Epithelial cell of proximal tubule (primary cell): Measurements from ENCODE around the gene KCNJ11. TPM values are rescaled to one million over a fixed set of nuclear protein-coding genes. Genes with fewer than 3 reads are reported as not detected.

Experiments used
- DNase-seq: peaks from one replicate; pipeline ENCODE4 v3.0.0-alpha.2; 2011; ENCODE audit warnings: low read depth
- H3K4me3 ChIP-seq: 2 replicates; pipeline ENCODE4 v1.5.1; 2011; ENCODE audit warnings: low read depth, mild to moderate bottlenecking, low read length
- total RNA-seq: library from RNA; depleted of rRNA; stranded (reverse); fragments of >200 nt; gene quantifications from 2 replicates; pipeline ENCODE4 v1.2.3, GENCODE V29; 2015
- TF ChIP-seq, protein P1 (sequence below): conservative IDR thresholded peaks from 2 replicates; pipeline ENCODE4 v1.5.1; 2012; ENCODE audit warnings: low read depth, mild to moderate bottlenecking, low read length

The KCNJ11 gene
- total RNA-seq, 1 donor from 2014 or later: 0.63 TPM

DNA sequence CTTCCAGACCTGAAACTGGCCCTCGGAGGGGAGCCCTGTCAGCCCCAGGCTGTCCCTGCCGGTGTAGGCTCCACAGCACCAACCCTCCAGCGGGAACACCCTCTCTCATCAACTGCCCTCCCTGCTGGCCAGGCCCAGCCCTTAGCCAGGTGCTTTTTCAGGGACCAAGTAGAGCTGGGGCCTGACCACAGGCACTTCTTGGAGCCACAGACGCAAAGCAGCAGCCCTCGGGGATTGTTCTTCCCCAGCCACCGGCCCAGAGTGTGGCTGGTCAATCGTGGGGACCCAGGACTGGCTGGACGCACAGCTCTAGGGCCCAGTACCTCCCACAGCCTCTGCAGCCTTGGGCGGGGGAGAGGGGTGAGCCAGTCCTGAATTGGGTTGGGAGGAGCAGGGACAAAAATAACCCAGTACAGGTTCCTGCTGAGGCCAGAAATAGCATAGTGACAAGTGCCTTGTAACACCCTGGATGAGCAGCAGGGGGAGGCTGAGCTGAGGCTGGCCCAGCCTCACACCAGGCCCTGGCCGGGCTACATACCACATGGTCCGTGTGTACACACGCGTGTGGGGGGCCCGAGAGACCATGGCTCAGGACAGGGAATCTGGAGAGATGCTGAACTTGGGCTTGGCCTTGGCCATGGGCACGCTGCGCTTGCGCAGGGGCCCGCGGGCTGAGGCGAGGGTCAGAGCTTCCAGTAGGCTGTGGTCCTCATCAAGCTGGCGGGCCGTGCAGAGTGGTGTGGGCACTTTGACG lies 2.0 kb downstream of the KCNJ11 start:
- no peak for DNase-seq
- TF ChIP-seq, protein P1, sequence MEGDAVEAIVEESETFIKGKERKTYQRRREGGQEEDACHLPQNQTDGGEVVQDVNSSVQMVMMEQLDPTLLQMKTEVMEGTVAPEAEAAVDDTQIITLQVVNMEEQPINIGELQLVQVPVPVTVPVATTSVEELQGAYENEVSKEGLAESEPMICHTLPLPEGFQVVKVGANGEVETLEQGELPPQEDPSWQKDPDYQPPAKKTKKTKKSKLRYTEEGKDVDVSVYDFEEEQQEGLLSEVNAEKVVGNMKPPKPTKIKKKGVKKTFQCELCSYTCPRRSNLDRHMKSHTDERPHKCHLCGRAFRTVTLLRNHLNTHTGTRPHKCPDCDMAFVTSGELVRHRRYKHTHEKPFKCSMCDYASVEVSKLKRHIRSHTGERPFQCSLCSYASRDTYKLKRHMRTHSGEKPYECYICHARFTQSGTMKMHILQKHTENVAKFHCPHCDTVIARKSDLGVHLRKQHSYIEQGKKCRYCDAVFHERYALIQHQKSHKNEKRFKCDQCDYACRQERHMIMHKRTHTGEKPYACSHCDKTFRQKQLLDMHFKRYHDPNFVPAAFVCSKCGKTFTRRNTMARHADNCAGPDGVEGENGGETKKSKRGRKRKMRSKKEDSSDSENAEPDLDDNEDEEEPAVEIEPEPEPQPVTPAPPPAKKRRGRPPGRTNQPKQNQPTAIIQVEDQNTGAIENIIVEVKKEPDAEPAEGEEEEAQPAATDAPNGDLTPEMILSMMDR: peak; percentile 73
- no peak overlapping the region for H3K4me3 ChIP-seq

DNA sequence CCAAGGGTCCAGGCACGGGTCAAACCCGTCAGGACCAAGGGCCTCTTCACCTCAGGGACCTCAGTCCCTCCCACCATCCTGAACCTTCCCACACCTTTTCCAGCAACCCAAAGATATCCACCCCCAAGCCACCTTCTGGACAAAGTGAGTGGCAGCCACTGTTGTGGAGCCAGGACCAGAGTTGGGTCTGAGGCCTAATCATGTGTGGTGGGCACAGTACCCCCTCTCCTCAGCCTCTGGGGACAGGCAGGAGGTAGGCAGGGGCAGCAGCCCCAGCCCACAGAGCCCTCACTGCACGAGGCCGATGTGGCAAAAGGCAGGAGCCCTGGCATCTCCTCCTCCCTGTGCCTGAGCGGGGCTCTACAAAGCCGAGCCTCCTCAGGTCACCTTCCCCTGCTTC lies 2.5 kb downstream of the KCNJ11 start:
- TF ChIP-seq, protein P1: no peak
- no peak overlapping the region for H3K4me3 ChIP-seq
- DNase-seq: no peak

DNA sequence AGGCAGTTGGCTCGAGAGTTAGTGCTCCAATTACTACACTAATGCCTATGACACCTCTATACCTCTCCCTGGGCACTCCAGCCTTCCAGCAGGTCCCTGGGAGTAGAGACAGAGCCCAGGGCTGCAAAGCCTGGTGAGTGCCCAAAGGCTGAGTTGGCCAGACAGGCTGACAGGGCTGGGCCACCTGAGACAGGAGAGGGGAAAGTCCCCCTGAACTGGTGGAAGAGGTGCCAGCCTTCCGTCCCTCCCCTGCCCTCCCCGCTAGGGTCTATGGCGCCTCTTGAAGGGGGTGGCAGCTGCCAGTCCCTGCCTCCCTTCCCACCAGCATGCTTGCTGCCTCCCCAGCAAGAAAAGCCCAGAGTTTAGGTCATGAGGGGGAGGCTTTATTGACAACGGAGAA lies 3.0 kb downstream of the KCNJ11 start:
- DNase-seq: no peak
- TF ChIP-seq, protein P1: no peak
- H3K4me3 ChIP-seq: no peak overlapping the region

DNA sequence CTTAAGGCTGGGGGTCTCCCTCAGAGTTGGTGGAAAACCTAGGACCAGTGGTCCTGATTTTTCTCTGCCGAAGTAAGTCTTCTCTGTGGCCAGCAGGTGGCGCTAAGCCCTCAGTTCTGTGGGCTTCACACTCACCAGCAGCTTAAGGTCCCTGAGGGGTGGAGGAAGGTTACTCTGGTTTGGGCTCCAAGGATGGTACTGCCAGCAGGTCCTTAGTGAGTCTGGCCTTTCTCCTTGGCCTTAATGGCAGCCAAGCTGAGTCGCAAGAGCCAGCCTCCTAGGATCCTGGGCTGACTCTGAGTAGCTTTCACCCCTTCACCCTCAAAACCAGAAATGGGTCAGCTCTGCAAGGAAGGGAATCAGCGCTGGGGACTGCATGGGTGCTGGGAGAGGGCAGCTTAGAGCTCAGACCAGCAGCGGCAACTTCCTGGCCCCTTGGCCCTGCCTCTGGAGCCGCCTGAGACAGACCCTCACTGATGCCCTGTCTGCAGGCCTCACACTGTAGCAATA lies 4.4 kb downstream of the KCNJ11 start:
- DNase-seq: no peak
- no peak overlapping the region for H3K4me3 ChIP-seq
- TF ChIP-seq, protein P1: peak; percentile 91

DNA sequence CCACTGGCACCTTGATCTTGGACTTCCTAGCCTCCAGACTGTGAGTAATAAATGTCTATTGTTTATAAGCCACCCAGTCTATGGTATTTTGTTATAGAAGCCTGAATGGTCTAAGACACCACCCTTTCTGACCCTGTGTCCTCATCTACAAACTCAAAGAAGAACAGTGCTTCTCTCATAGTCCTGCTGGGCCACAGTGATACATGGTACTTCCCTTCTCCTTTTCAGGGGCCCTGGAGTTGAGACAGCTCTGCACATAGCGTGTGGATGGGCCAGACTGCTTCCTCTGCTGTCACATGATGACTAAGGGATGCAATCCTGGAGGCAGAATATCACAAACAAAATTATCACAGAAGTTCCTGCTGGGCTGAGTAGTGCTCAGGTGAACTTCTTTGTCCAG lies 5.0 kb downstream of the KCNJ11 start:
- no peak for DNase-seq
- H3K4me3 ChIP-seq: no peak overlapping the region
- TF ChIP-seq, protein P1: no peak

DNA sequence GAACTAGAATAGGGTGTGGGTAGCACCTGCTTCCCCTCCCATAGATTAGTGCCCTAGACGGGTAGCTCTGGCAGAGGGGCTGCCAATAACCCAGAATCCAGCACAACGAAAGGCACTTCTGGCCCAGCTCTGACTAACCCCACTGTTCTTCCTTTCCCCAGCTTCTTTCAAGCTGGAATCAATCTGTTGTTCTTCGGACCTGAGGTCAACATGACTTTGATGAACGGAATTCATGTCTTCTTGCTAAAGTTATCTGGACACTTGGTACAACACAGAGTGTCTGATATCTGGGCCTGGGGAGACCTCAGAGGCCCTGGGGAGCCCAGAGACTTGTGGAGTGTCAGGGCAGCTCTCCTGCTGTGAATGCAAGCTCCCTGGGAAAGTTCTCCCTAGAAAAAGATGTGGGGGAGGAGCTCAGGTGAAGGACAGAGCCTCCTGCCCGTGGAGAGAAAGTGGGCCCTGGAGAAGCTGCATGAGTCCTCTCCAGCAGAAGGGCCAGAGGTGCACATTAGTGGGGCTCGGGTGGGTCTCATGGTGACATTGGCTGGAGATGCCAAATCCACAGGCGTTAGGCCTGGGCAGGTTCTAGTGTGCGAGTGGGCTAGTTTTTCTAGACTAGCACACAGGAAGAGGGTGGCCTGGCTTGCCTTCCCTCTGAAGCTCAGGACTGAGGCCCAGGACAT lies 6.3 kb downstream of the KCNJ11 start:
- DNase-seq: no peak
- H3K4me3 ChIP-seq: no peak overlapping the region
- TF ChIP-seq, protein P1: no peak

DNA sequence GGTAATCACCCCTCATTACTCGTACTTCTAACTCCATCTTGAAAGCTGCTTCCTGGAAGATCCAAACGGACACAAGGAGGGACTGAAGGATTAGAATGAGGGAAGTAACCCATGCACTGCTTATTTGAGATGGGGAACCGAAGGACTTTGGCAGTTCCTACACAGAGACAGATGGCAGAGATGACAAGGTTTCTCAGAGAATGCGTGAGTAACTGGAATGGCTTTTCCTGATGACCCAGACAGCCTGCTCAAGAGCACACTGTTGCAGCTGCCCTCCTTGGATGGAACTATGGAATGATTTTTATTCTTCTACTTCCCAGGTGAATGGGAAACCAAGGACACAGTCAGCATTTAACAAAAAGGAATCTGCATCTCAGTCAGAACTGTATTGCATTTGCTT lies 7.3 kb downstream of the KCNJ11 start:
- TF ChIP-seq, protein P1: no peak
- no peak for DNase-seq
- no peak overlapping the region for H3K4me3 ChIP-seq
